ENCODE measurements around the gene MGAT5.

The MGAT5 gene

DNA sequence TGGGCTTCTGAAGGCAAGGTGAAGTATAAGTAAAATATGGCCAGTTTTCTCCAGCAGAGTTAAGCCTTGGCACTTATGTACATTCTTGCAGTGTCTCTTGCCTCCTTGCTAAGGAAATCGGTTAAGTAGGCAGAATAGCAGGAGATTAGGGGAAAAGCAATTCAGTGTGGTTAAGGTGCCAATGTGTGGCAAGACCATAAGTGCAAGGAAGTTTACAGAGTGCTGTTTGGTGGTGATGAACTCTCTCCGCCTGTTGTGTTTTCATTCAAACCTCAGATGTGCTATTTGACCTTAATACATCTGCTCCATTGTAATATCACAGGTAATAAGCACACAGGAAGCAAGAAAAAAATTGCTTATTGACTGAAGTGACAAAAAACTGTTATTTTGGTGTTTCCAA, 156.1 kb downstream of the MGAT5 start:
- TF ChIP-seq, protein P1, sequence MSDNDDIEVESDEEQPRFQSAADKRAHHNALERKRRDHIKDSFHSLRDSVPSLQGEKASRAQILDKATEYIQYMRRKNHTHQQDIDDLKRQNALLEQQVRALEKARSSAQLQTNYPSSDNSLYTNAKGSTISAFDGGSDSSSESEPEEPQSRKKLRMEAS (IDR thresholded peaks at IDR 0.05; ENCODE audit: low read depth, low read length), result no peak
- TF ChIP-seq POLR2A (IDR thresholded peaks at IDR 0.05; ENCODE audit: extremely low read depth, insufficient read length) (no peak), MYC (IDR thresholded peaks at IDR 0.05; ENCODE audit: low read depth, low read length) (no peak)
- TF ChIP-seq, protein P2, sequence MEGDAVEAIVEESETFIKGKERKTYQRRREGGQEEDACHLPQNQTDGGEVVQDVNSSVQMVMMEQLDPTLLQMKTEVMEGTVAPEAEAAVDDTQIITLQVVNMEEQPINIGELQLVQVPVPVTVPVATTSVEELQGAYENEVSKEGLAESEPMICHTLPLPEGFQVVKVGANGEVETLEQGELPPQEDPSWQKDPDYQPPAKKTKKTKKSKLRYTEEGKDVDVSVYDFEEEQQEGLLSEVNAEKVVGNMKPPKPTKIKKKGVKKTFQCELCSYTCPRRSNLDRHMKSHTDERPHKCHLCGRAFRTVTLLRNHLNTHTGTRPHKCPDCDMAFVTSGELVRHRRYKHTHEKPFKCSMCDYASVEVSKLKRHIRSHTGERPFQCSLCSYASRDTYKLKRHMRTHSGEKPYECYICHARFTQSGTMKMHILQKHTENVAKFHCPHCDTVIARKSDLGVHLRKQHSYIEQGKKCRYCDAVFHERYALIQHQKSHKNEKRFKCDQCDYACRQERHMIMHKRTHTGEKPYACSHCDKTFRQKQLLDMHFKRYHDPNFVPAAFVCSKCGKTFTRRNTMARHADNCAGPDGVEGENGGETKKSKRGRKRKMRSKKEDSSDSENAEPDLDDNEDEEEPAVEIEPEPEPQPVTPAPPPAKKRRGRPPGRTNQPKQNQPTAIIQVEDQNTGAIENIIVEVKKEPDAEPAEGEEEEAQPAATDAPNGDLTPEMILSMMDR (IDR thresholded peaks at IDR 0.05; ENCODE audit: low read depth, low read length), result no peak
- no peak overlapping the region for H3K4me3 ChIP-seq (ENCODE audit: low read depth, low read length)
- DNase-seq (ENCODE audit: low read depth), result no peak

DNA sequence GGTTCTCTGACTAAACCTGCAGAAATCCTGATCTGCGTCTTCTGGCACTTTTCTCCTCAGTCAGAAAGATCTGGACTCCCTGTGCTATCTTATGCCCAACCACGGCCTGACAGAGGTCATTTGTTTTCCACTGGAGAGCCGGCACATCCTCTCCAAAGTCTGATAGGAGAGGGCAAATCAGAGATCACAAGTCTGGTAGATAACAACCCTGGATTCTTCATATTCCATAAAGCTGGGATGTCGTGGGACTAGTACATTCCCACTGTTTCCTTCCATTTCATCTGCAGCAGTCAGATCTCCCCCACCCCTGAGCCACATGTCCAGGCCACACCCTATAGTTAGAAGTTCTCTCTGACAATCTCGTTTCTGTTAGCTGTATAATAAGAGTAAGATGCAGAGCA, 157.0 kb downstream of the MGAT5 start:
- H3K4me3 ChIP-seq (ENCODE audit: low read depth, low read length), result no peak overlapping the region
- no peak for DNase-seq (ENCODE audit: low read depth)
- TF ChIP-seq, protein P1 (IDR thresholded peaks at IDR 0.05; ENCODE audit: low read depth, low read length), result no peak
- TF ChIP-seq, protein P2 (IDR thresholded peaks at IDR 0.05; ENCODE audit: low read depth, low read length), result no peak
- TF ChIP-seq MYC (IDR thresholded peaks at IDR 0.05; ENCODE audit: low read depth, low read length) (no peak), POLR2A (IDR thresholded peaks at IDR 0.05; ENCODE audit: extremely low read depth, insufficient read length) (no peak)

DNA sequence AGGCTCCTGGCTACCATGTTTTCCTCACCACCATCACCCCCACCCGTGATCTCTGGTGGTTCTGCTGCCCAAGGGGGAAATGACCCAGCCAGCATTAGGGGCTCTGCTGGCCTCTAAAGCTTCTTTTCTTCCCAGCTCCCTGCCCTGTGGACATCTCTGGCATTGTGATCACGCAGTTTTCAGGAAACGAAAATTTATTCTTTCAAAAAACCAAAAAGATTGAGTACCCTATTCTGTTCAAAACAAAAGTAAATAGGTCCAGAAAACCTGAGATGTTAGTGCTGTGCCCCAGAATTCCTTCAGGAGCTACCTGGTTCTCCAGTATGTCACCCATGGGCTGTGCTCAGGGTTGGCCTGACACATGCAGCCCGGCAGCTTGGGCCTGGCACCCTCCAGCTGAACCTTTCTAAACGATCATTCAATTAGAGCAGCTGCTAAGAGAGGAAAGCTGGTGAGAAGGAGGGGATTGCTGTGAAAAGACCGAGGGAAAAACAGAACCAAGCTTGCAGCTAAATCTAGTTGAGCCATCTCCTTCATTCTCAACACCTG, 157.5 kb downstream of the MGAT5 start:
- TF ChIP-seq, protein P1 (IDR thresholded peaks at IDR 0.05; ENCODE audit: low read depth, low read length), result no peak
- TF ChIP-seq MYC (IDR thresholded peaks at IDR 0.05; ENCODE audit: low read depth, low read length) (no peak), POLR2A (IDR thresholded peaks at IDR 0.05; ENCODE audit: extremely low read depth, insufficient read length) (no peak)
- TF ChIP-seq, protein P2 (IDR thresholded peaks at IDR 0.05; ENCODE audit: low read depth, low read length), result no peak
- no peak for DNase-seq (ENCODE audit: low read depth)
- H3K4me3 ChIP-seq (ENCODE audit: low read depth, low read length), result no peak overlapping the region

DNA sequence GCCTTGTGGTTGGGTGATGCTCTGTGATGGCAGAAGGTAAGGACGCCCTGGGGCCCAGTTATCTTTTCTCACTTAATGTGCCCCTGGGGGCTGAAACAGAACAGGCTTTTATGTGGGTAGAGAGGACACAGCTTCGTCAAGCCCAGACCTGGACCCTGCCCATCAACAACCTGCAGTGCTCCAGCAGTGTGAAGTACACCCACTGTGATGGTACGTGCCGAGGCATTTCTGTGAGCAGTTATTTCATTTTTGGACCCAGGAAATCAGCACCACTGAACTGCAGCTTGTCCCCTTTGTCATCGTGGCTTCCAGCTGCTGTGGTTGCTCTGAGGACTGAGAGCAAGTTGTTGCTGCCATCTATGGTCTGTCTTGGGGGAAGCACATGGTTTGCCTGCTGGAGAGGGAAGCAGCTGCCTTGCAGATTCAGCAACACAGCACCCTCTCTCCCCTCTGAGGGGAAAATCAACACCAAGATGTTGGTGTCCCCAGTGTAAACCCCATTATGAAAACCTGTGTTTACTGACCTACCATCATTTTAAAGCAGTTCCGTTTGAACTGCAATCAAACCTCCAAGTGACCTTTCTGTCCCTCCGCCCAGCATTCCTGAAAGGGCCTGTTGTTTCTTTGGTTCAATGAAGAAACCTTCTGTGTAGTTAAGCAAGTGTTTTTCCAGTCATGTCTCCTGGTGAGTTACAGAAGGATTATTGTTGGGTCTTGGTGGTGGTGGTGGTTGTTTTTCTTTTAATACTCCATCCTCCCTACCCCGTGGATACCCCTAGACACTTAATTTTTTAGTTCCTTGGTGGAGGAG, 158.2 kb downstream of the MGAT5 start:
- no peak overlapping the region for H3K4me3 ChIP-seq (ENCODE audit: low read depth, low read length)
- DNase-seq (ENCODE audit: low read depth), result peak; percentile 87
- TF ChIP-seq, protein P2 (IDR thresholded peaks at IDR 0.05; ENCODE audit: low read depth, low read length), result peak; percentile 78
- TF ChIP-seq MYC (IDR thresholded peaks at IDR 0.05; ENCODE audit: low read depth, low read length) (peak; percentile 90), POLR2A (IDR thresholded peaks at IDR 0.05; ENCODE audit: extremely low read depth, insufficient read length) (no peak)
- TF ChIP-seq, protein P1 (IDR thresholded peaks at IDR 0.05; ENCODE audit: low read depth, low read length), result peak; percentile 99

DNA sequence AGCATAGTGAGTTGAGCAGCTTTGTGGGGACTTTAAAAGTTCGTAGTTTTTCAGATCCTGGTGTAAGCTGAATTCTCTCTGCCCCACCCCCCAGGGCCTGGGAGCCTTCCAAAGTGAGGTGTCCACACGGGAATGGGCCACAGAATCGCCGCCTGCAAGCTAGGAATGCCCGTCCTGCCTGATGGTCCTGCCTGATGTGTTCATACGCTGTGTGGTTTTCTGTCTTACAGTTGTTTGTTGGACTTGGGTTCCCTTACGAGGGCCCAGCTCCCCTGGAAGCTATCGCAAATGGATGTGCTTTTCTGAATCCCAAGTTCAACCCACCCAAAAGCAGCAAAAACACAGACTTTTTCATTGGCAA, 158.7 kb downstream of the MGAT5 start:
- no peak overlapping the region for H3K4me3 ChIP-seq (ENCODE audit: low read depth, low read length)
- no peak for DNase-seq (ENCODE audit: low read depth)
- TF ChIP-seq MYC (IDR thresholded peaks at IDR 0.05; ENCODE audit: low read depth, low read length) (no peak), POLR2A (IDR thresholded peaks at IDR 0.05; ENCODE audit: extremely low read depth, insufficient read length) (no peak)
- TF ChIP-seq, protein P2 (IDR thresholded peaks at IDR 0.05; ENCODE audit: low read depth, low read length), result no peak
- TF ChIP-seq, protein P1 (IDR thresholded peaks at IDR 0.05; ENCODE audit: low read depth, low read length), result no peak

Data from NB4 (cell line).